Right lung (tissue), 10 donors: ENCODE results near the gene RIF1. TPM values are rescaled to one million over a fixed set of nuclear protein-coding genes. Genes with fewer than 3 reads are reported as not detected.

Source experiments
- DNase-seq, 2 donors: peaks; one replicate each; pipeline ENCODE4 v3.0.0-alpha.2; 2013
- long read RNA-seq, 8 donors: transcript quantifications; one replicate each; lab custom pipeline, GENCODE V29; 2026
- polyA plus RNA-seq, 5 donors: library from polyadenylated mRNA; unstranded; fragments of 120-200 nt; gene quantifications; one replicate each; pipeline versions ENCODE4 v1.2.1 to v1.2.3, GENCODE V29; 2013; ENCODE audit warnings: inconsistent platforms in 1 of 5, low replicate concordance in 1 of 5; ENCODE audit not compliant: insufficient read length in 5 of 5, insufficient read depth in 1 of 5

Gene RIF1
- polyA plus RNA-seq, result 10 to 100 TPM; 24.0 to 50.0 (median 43.7) TPM
- long read RNA-seq, donor 1, result 0 reads
- long read RNA-seq, donor 2, result 0 reads
- long read RNA-seq, donor 3, result 0 reads
- long read RNA-seq, donor 4, result 0 reads
- long read RNA-seq, donor 5, partial matches to known transcripts, result 0 of 1 reads
- long read RNA-seq, donor 5, other reads (novel, unspliced or antisense), result 0 of 1 reads
- long read RNA-seq, donor 6, result 0 reads
- long read RNA-seq, donor 7, result 0 reads
- long read RNA-seq, donor 8, result 0 reads

- DNase-seq, result peak; percentile 86 to 87
Observed at GRCh38 chr2:151409601-151410484, at the start of gene RIF1. TSS of gene RIF1 (plus strand) at chr2:151409902. CDS start at chr2:151410424, 522 bp downstream.

GRCh38 chr2:151361674-151362370 lies 47.9 kb upstream of the RIF1 start:
- no peak for DNase-seq

- DNase-seq, result no peak
Observed at GRCh38 chr2:151363709-151364108, 46.0 kb upstream of the RIF1 start.

GRCh38 chr2:151367571-151367970 lies 42.1 kb upstream of the RIF1 start:
- no peak for DNase-seq

- peak in 1 of 2 donors; percentile 48 for DNase-seq
Observed at GRCh38 chr2:151374436-151374835, 35.3 kb upstream of the RIF1 start.

GRCh38 chr2:151379169-151379568 lies 30.5 kb upstream of the RIF1 start:
- no peak for DNase-seq

GRCh38 chr2:151380580-151381235 lies 29.0 kb upstream of the RIF1 start:
- DNase-seq, result no peak

- no peak for DNase-seq
Observed at GRCh38 chr2:151381266-151381665, 28.4 kb upstream of the RIF1 start.

- no peak for DNase-seq
Observed at GRCh38 chr2:151388011-151388410, 21.7 kb upstream of the RIF1 start.

- DNase-seq, result no peak
Observed at GRCh38 chr2:151391436-151391835, 18.3 kb upstream of the RIF1 start.

- DNase-seq, result no peak
Observed at GRCh38 chr2:151394509-151394908, 15.2 kb upstream of the RIF1 start.

GRCh38 chr2:151395509-151396374 lies 14.0 kb upstream of the RIF1 start:
- no peak for DNase-seq

- DNase-seq, result no peak
Observed at GRCh38 chr2:151399981-151400380, 9.7 kb upstream of the RIF1 start.

GRCh38 chr2:151401149-151401548 lies 8.6 kb upstream of the RIF1 start:
- DNase-seq, result no peak

- no peak for DNase-seq
Observed at GRCh38 chr2:151403914-151404313, 5.8 kb upstream of the RIF1 start.

GRCh38 chr2:151405376-151405775 lies 4.3 kb upstream of the RIF1 start:
- DNase-seq, result no peak

GRCh38 chr2:151407281-151407680 lies 2.4 kb upstream of the RIF1 start:
- DNase-seq, result no peak

GRCh38 chr2:151408788-151409600 lies 708 bp upstream of the RIF1 start:
- DNase-seq, result no peak

- no peak for DNase-seq
Observed at GRCh38 chr2:151410485-151410834, 758 bp downstream of the RIF1 start.

- no peak for DNase-seq
Observed at GRCh38 chr2:151417650-151418049, 7.9 kb downstream of the RIF1 start.
